ENCODE data around the gene ATG7. TPM values are rescaled to one million over a fixed set of nuclear protein-coding genes. Genes with fewer than 3 reads are reported as not detected.
A peak's percentile ranks its signal among the peaks of the same experiment; 100 is the strongest.

The ATG7 gene, protein sequence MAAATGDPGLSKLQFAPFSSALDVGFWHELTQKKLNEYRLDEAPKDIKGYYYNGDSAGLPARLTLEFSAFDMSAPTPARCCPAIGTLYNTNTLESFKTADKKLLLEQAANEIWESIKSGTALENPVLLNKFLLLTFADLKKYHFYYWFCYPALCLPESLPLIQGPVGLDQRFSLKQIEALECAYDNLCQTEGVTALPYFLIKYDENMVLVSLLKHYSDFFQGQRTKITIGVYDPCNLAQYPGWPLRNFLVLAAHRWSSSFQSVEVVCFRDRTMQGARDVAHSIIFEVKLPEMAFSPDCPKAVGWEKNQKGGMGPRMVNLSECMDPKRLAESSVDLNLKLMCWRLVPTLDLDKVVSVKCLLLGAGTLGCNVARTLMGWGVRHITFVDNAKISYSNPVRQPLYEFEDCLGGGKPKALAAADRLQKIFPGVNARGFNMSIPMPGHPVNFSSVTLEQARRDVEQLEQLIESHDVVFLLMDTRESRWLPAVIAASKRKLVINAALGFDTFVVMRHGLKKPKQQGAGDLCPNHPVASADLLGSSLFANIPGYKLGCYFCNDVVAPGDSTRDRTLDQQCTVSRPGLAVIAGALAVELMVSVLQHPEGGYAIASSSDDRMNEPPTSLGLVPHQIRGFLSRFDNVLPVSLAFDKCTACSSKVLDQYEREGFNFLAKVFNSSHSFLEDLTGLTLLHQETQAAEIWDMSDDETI
- 10 to 100 TPM; 33.9 to 38.4 TPM for total RNA-seq
- polyA plus RNA-seq (2013, experiment 1 of 2), result 21.8 TPM
- polyA plus RNA-seq (2013, experiment 2 of 2), result 19.6 TPM
- long read RNA-seq, experiment 1, full-length matches to known transcripts, result 2 of 5 reads
- long read RNA-seq, experiment 1, partial matches to known transcripts, result 1 of 5 reads
- long read RNA-seq, experiment 1, other reads (novel, unspliced or antisense), result 2 of 5 reads
- long read RNA-seq, experiment 2, full-length matches to known transcripts, result 50 of 80 reads
- long read RNA-seq, experiment 2, partial matches to known transcripts, result 5 of 80 reads
- long read RNA-seq, experiment 2, other reads (novel, unspliced or antisense), result 25 of 80 reads
- long read RNA-seq, experiment 3, full-length matches to known transcripts, result 148 of 226 reads
- long read RNA-seq, experiment 3, partial matches to known transcripts, result 20 of 226 reads
- long read RNA-seq, experiment 3, other reads (novel, unspliced or antisense), result 58 of 226 reads
- long read RNA-seq, experiment 4, full-length matches to known transcripts, result 16 of 25 reads
- long read RNA-seq, experiment 4, partial matches to known transcripts, result 2 of 25 reads
- long read RNA-seq, experiment 4, other reads (novel, unspliced or antisense), result 7 of 25 reads

DNA sequence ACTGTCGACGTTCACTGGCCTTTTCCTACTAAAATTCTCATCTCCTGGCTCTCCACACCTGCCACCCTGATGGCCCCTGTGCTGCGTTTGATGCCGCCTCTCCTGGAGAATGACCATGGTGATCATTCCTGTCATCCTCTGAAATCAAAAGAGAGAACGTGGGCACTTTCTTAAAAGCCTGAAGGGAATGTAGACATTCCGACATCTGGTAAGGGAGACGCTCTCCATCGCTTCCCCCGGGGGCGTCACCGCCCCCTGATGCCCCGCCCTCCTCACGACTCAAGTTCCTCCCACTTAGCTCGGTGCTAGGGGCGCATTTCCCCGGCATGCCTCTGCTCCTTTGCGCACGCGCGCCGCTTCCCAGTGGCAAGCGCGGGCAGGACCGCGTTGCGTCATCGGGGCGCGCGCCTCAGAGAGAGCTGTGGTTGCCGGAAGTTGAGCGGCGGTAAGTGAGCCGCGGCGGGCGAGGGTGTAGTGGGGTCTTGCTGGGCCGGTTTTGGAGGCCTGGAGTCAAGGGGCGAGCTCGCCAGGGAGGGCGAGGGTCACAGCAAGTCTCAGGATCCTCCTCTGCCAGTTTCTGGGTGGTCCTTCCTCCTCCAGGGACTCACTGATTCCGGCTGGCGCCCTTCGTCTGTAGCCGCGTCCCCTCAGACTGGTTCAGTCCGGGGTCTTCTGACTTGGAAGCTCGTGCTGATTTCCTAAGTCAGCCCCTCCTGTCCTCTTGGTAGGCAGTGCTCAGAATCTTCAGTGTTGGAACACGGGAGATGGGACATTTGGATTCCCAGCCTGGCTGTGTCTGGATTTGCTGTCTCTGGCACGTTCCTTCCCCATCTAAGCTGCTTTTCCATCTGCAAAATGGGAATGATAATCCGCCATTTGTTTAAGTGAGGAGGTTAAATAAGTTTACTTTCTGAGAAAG, at the start of gene ATG7:
ATG7 (plus strand) TSS at position 412 of the 919 bp plus-strand sequence. CDS start 26,299 bp downstream, outside the sequence.
- H3K27ac Mint-ChIP-seq, result peak within 1 kb of the TSS; percentile 99
- TF ChIP-seq, protein P1, sequence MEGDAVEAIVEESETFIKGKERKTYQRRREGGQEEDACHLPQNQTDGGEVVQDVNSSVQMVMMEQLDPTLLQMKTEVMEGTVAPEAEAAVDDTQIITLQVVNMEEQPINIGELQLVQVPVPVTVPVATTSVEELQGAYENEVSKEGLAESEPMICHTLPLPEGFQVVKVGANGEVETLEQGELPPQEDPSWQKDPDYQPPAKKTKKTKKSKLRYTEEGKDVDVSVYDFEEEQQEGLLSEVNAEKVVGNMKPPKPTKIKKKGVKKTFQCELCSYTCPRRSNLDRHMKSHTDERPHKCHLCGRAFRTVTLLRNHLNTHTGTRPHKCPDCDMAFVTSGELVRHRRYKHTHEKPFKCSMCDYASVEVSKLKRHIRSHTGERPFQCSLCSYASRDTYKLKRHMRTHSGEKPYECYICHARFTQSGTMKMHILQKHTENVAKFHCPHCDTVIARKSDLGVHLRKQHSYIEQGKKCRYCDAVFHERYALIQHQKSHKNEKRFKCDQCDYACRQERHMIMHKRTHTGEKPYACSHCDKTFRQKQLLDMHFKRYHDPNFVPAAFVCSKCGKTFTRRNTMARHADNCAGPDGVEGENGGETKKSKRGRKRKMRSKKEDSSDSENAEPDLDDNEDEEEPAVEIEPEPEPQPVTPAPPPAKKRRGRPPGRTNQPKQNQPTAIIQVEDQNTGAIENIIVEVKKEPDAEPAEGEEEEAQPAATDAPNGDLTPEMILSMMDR (conservative IDR thresholded peaks at IDR 0.05), result no peak
- Histone ChIP-seq H3K27me3 (ENCODE audit: control insufficient read depth, insufficient read depth, low read length, poor library complexity, severe bottlenecking) (no peaks in the 10 kb centered on the region), H3K27ac (ENCODE audit: low read depth, low read length) (peak within 1 kb of the TSS; percentile 80), H3K36me3 (ENCODE audit: control insufficient read depth, insufficient read depth, low read length) (peaks cover 13% of the 10 kb centered on the region), H3K4me1 (ENCODE audit: control insufficient read depth, insufficient read depth, low read length) (peaks cover 3% of the 10 kb centered on the region), H3K4me3 (ENCODE audit: low read length) (peak within 1 kb of the TSS; percentile 95), H3K9ac (ENCODE audit: extremely low read depth, low read length, poor library complexity, severe bottlenecking) (peak within 1 kb of the TSS; percentile 94), H3K9me3 (ENCODE audit: control insufficient read depth, low read length) (peaks cover 10% of the 10 kb centered on the region)
- peaks cover 18% of the 10 kb centered on the region for H3K36me3 Mint-ChIP-seq (ENCODE audit: low read depth)
- peaks cover 6% of the 10 kb centered on the region for H3K27me3 Mint-ChIP-seq (ENCODE audit: insufficient read depth)
- peaks cover 10% of the 10 kb centered on the region for H3K4me1 Mint-ChIP-seq
- peak; percentile 98 for DNase-seq
- peaks cover 12% of the 10 kb centered on the region for H3K9me3 Mint-ChIP-seq
- WGBS, 2 experiments (ENCODE audit: insufficient coverage in 1 of 2, insufficient read length in 1 of 2), result 0 to 5% methylated on average over 22 to 51 of the region's 51 CpGs
- peak within 1 kb of the TSS; percentile 97 for H3K4me3 Mint-ChIP-seq

DNA sequence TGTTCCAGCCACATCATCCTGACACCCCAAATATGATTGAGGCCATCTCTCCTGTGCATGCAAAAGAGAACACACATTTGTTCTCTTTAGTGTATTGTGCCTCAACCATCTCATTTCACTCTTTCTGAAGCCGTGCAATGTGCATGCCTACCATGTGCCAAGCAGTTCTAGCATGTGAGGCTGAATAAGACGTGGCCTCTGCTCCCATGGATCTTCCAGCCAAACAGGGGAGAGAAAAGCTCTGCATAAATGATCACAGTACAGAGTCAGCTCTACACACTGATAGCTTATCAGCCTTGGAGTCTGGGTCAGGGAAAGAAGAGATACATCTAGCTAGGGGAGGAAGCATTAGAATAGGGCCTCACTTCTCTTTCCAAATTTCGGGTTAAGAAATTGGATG, 48.2 kb upstream of the ATG7 start:
- no peak overlapping the region for H3K27ac ChIP-seq (ENCODE audit: low read depth, low read length)
- no peaks in the 10 kb centered on the region for H3K36me3 ChIP-seq (ENCODE audit: control insufficient read depth, insufficient read depth, low read length)
- Mint-ChIP-seq H3K27ac (no peak overlapping the region), H3K9me3 (no peaks in the 10 kb centered on the region), H3K4me3 (no peak overlapping the region), H3K4me1 (no peaks in the 10 kb centered on the region), H3K36me3 (ENCODE audit: low read depth) (no peaks in the 10 kb centered on the region), H3K27me3 (ENCODE audit: insufficient read depth) (peaks cover 2% of the 10 kb centered on the region)
- no peak overlapping the region for H3K9ac ChIP-seq (ENCODE audit: extremely low read depth, low read length, poor library complexity, severe bottlenecking)
- H3K4me1 ChIP-seq (ENCODE audit: control insufficient read depth, insufficient read depth, low read length), result no peaks in the 10 kb centered on the region
- no peak for DNase-seq
- TF ChIP-seq, protein P1 (conservative IDR thresholded peaks at IDR 0.05), result no peak
- no peak overlapping the region for H3K4me3 ChIP-seq (ENCODE audit: low read length)
- H3K27me3 ChIP-seq (ENCODE audit: control insufficient read depth, insufficient read depth, low read length, poor library complexity, severe bottlenecking), result no peaks in the 10 kb centered on the region
- H3K9me3 ChIP-seq (ENCODE audit: control insufficient read depth, low read length), result no peaks in the 10 kb centered on the region
- 93% methylated on average over 3 of the region's 3 CpGs for WGBS, 2 experiments (ENCODE audit: insufficient coverage in 1 of 2, insufficient read length in 1 of 2)
